ENCODE results near the gene PPEF1.

DNA sequence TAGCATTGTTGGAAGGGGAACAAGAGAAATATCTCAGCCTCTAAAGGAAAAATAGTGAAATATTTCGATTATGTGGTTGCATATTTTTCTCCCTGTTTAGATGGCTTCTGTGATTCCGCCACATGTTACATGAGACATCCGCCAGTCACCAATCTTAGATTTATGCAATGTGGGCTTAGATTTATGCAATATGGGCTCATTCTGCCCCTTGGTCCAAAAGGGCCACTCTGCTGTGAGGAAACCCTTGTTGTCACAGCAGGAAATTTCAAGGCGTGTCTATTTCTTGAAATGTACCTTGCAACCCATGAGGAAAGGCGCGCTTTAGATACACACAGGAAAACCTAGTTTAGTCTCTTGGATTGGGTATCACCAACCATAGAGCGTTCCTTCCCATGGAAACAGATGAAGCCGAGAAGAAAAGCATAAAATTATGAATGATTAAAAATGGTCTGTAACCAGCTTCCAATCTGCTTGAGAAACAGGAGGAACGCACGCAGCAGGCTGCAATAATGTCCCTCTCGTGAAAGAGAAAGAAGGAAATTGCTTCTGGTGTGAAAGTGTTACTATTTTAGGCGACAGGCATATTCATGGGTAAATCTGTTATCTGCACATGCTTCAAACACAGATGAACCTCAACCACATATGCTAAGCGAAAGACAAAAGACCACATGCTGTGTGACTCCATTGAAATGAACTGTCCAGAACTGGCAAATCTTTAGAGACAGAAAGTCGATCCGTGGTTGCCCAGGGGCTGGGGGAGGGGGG lies 39.2 kb upstream of the PPEF1 start:
- TF ChIP-seq, protein P1, sequence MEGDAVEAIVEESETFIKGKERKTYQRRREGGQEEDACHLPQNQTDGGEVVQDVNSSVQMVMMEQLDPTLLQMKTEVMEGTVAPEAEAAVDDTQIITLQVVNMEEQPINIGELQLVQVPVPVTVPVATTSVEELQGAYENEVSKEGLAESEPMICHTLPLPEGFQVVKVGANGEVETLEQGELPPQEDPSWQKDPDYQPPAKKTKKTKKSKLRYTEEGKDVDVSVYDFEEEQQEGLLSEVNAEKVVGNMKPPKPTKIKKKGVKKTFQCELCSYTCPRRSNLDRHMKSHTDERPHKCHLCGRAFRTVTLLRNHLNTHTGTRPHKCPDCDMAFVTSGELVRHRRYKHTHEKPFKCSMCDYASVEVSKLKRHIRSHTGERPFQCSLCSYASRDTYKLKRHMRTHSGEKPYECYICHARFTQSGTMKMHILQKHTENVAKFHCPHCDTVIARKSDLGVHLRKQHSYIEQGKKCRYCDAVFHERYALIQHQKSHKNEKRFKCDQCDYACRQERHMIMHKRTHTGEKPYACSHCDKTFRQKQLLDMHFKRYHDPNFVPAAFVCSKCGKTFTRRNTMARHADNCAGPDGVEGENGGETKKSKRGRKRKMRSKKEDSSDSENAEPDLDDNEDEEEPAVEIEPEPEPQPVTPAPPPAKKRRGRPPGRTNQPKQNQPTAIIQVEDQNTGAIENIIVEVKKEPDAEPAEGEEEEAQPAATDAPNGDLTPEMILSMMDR (conservative IDR thresholded peaks at IDR 0.05), result no peak
- TF ChIP-seq ZFX (IDR thresholded peaks at IDR 0.05), result no peak

Data from C4-2B (cell line).